Measurements from ENCODE around the gene DCTN1.

Gene DCTN1

GRCh38 chr2:74387346-74387745 lies 7.2 kb upstream of the DCTN1 start:
- no peak for TF ChIP-seq CTCF (IDR thresholded peaks at IDR 0.05; ENCODE audit: extremely low read depth, insufficient read depth, missing control alignments)
- in situ Hi-C loops (cut with MboI; ENCODE audit: low pct_unique_long_range_greater_than_20kb, low sequenced_read_pairs, unreplicated experiment), result no loop called here
- no peak for DNase-seq (ENCODE audit: low spot score)

- no peak for DNase-seq (ENCODE audit: low spot score)
- in situ Hi-C loops (cut with MboI; ENCODE audit: low pct_unique_long_range_greater_than_20kb, low sequenced_read_pairs, unreplicated experiment), result no loop called here
- no peak for TF ChIP-seq CTCF (IDR thresholded peaks at IDR 0.05; ENCODE audit: extremely low read depth, insufficient read depth, missing control alignments)
Observed at GRCh38 chr2:74385396-74385795, 5.3 kb upstream of the DCTN1 start.

- TF ChIP-seq CTCF (IDR thresholded peaks at IDR 0.05; ENCODE audit: extremely low read depth, insufficient read depth, missing control alignments), result no peak
- in situ Hi-C loops (cut with MboI; ENCODE audit: low pct_unique_long_range_greater_than_20kb, low sequenced_read_pairs, unreplicated experiment), result no loop called here
Observed at GRCh38 chr2:74384051-74384450, 3.9 kb upstream of the DCTN1 start.

GRCh38 chr2:74383254-74383653 lies 3.1 kb upstream of the DCTN1 start:
- in situ Hi-C loops (cut with MboI; ENCODE audit: low pct_unique_long_range_greater_than_20kb, low sequenced_read_pairs, unreplicated experiment), result no loop called here
- DNase-seq (ENCODE audit: low spot score), result no peak

More at GRCh38 chr2:74384051-74384450, 3.9 kb upstream of the DCTN1 start:
- no peak for DNase-seq (ENCODE audit: low spot score)

GRCh38 chr2:74381751-74382150 lies 1.6 kb upstream of the DCTN1 start:
- no peak for TF ChIP-seq CTCF (IDR thresholded peaks at IDR 0.05; ENCODE audit: extremely low read depth, insufficient read depth, missing control alignments)
- in situ Hi-C loops (cut with MboI; ENCODE audit: low pct_unique_long_range_greater_than_20kb, low sequenced_read_pairs, unreplicated experiment), result no loop called here
- no peak for DNase-seq (ENCODE audit: low spot score)

More at GRCh38 chr2:74383254-74383653, 3.1 kb upstream of the DCTN1 start:
- no peak for TF ChIP-seq CTCF (IDR thresholded peaks at IDR 0.05; ENCODE audit: extremely low read depth, insufficient read depth, missing control alignments)

GRCh38 chr2:74378007-74378406 lies 2.1 kb downstream of the DCTN1 start:
- no peak for DNase-seq (ENCODE audit: low spot score)
- no peak for TF ChIP-seq CTCF (IDR thresholded peaks at IDR 0.05; ENCODE audit: extremely low read depth, insufficient read depth, missing control alignments)
- in situ Hi-C loops (cut with MboI; ENCODE audit: low pct_unique_long_range_greater_than_20kb, low sequenced_read_pairs, unreplicated experiment), result no loop called here

- DNase-seq (ENCODE audit: low spot score), result no peak
- TF ChIP-seq CTCF (IDR thresholded peaks at IDR 0.05; ENCODE audit: extremely low read depth, insufficient read depth, missing control alignments), result no peak
- in situ Hi-C loops (cut with MboI; ENCODE audit: low pct_unique_long_range_greater_than_20kb, low sequenced_read_pairs, unreplicated experiment), result no loop called here
Observed at GRCh38 chr2:74375838-74376237, 4.3 kb downstream of the DCTN1 start.
